HK-2 (cell line): ENCODE results near the gene ZNF468.
"Not testable (repeated sequence)": the region's sequence is repeated elsewhere in the genome, so short reads cannot be mapped to it uniquely, and the experiment has no call there.

Source experiments
- DNase-seq: peaks from one replicate; pipeline ENCODE4 v3.0.0-alpha.2; 2018; ENCODE audit not compliant: unreplicated experiment

Gene ZNF468

GRCh38 chr19:52857378-52858191 lies at the start of gene ZNF468:
ZNF468 (minus strand) TSS chr19:52857619; CDS start chr19:52854272, 3,347 bp downstream.
- peak; percentile 75 for DNase-seq

DNA sequence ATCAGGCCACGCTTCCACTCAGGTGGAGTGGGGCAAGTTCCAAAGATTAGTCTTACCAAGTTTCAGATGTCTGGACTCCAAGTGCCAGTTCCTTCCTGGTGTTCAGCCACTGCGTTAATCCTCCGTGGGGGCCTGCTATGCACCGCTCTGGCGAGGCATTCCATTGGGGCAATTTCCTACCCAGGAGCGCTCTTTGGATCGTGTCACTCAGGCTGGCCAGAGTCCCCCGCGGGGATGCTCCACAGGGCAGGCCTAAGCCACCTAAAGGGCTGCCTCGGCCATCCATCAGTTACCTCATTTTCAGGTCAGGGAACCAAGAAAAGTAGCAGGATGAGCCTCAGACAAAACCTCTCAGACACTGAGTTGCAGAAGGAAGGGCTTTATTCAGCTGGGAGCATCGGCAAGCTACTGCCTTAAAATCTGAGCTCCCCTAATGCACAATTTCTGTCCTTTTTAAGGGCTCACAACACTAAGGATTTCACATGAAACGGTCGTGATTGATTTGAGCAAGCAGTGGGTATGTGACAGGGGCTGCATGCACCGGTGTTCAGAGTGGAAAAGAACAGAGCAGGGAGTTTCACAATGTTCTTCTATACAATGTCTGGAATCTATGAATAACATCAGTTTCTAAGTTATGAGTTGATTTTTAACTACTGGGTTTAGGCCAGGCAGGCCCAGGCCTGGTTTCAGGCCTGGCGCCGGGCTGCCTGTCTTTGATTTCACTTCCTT lies 46.8 kb upstream of the ZNF468 start:
- DNase-seq = not testable (repeated sequence)

DNA sequence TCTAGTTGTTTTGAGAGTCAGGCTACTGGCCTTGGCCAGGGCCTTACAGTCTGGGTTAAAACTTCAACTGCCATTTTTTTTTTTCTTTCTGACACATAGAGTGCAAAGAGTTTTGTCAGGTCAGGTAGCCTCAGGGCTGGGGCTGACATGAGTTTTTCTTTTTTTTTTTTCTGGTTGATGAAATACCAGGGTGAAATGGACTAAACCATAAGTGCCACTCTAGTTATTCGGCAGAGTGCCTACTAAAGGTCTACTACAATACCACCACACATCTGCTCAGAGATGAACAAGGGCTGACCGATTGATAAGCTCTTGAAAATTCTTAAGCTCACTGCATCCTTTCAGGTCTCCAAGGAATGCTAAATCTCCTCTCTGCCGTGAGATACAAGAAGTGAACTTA lies 44.4 kb upstream of the ZNF468 start:
- no peak for DNase-seq

DNA sequence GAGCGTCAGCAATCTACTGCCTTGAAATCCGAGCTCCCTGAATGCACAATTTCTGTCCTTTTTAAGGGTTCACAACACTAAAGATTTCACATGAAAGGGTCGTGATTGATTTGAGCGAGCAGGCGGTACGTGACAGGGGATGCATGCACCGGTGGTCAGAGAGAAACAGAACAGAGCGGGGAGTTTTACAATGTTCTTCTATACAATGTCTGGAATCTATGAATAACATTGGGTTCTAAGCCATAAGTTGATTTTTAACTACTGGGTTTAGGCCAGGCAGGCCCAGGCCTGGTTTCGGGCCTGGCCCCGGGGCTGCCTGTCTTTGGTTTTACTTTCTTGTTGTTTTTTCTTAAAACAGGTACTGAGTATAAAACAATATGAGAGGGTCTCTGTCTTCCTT lies 41.2 kb upstream of the ZNF468 start:
- not testable (repeated sequence) for DNase-seq

DNA sequence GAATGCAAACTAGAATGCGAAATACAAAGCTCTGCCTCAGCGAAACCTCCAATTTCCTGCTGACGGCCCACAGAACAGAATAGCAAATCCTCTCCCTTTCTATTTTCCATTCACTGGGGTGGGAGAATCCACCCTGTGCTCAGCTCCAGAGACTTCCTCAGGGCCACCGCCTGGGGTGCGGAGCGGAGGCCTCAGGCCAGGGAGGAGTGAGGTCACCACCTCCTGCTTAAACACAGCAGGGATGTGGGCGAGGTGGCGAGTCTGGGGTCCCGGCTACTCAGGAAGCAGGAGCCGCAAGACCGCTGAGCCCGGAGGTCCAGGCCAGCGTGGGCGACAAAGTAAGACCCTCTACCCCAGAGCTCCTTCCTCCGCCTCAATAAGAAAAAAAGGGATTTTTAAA lies 40.7 kb upstream of the ZNF468 start:
- DNase-seq = no peak

DNA sequence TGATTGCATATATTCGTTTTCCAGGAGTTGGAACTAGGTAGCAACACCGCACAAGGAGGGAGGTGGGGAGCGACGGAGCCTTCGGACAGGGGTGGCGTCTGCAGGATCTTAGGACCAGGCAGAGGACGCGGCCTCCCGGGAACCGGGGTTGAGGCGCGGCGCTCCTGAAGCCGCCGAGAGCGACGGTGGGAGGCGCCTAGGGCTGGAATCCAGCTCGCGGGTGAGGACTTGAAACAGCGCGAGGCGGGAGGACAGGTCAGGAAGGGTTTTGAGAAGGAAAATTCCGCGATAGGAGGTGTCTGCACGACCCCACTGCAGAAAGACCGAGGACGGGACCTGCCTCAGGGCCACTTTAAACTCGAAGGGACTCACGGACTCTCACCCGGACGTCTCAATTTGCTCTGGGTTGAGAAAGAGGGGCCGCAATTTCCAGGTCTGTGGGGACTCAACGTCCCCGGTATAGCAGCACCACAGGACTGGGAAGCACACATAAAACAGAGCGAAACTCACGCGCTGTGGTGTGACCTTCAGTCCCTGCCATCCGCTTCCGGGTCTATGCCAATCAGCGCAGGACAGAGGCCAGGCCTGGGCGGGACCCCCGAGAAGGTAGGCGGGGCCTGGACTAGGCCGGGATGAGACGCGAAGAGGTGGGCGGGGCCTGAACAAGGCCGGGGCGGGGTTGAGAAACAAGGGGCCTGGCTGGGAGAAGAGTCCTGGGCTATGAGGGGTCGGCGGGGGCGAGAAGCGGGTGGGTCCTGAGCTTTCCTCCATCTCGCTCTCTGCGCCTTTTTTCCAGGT lies 39.9 kb upstream of the ZNF468 start, which contains the start of gene ZNF320:
ZNF320 (minus strand) TSS at position 498 of the 798 bp plus-strand sequence. CDS start 7,380 bp downstream, outside the sequence.
- DNase-seq = peak; percentile 91

GRCh38 chr19:52896431-52897137 lies 39.2 kb upstream of the ZNF468 start:
- peak; percentile 61 for DNase-seq

GRCh38 chr19:52891336-52891735 lies 33.9 kb upstream of the ZNF468 start:
- no peak for DNase-seq

DNA sequence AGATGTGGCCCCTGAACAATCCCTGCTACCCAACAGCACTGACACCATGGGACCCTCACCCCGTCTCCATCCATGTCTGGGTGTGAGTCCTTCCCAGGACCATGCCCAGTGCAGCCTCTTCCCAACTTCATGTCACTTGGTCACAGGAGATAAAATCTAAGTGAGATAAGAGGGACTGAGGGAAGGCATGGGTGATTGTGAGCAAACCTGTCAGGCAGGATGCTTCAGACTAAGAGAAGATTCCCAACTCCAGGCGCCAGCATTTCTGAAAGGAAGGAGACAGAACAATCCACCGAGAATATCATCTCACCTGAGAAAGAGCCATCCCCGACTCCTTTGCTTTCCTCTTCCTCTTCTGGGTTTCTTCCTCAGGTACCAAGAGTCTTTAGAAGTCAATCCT lies 32.5 kb upstream of the ZNF468 start:
- no peak for DNase-seq

- DNase-seq = no peak
These were observed 31.7 kb upstream of the ZNF468 start for GRCh38 chr19:52889076-52889475.

- DNase-seq = no peak
These were observed 23.5 kb upstream of the ZNF468 start for GRCh38 chr19:52880895-52881389.

- DNase-seq = not testable (repeated sequence)
These were observed 15.6 kb upstream of the ZNF468 start for GRCh38 chr19:52872996-52873395.

DNA sequence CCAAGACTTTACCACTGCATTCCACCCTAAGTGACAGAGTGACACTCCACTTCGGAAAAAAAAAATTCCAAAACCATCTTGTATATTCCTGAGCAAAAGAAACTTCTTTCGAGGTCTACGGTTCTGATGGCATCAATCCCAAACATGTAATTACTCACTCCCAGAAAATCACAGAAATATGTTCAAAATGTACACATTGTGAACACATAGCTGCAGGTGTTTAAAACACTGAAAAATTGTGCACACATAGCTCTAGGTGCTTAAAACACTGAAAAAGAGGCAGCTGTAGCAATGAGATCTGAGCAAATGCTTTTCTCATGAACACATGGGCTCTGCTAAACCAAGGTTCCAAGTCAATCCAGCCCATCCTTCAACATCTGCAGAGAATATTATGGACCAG lies 14.0 kb upstream of the ZNF468 start:
- no peak for DNase-seq

- not testable (repeated sequence) for DNase-seq
These were observed 10.6 kb upstream of the ZNF468 start for GRCh38 chr19:52868031-52868430.

DNA sequence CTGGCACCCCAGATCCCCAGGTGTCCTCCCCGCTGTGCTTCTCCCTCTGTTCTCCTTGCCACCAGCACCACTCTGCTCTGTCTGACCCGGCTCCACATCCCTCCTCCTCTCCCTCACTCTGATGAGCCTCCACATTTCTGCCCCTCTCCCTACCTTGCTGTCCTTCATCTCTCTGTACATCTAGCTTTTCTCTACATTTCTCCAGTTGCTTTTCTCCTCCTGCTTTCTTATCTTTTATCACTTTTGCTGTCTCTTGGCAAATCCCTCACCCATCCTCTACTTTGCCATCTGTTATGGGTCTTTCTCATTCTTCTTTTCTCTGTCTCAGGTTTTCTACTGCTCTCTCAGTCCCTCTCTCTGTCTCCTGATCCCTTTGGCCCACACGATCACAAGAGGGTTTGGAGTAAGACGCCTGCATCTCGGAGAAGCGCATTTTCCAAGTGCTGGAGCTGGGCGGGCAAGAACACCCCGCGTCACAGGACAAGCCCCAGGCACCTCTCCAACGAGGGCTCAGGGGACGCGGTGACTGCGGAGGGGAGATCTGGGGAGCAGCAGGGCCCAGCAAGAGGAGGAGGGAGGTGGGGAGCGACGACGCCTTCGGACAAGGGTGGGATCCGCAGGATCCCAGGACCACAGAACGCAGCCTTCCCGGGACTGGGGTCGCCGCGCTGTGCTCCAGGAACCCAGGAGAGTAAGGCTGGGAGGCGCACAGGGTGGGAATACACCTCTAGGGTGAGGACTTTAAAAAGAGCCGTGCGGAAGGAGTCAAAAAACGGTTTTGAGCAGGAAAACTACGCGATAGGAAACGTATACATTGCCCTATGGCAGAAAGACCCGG lies 660 bp downstream of the ZNF468 start:
- DNase-seq = peak; percentile 5

GRCh38 chr19:52847352-52847751 lies 10.1 kb downstream of the ZNF468 start:
- not testable (repeated sequence) for DNase-seq

GRCh38 chr19:52840825-52841465 lies 16.5 kb downstream of the ZNF468 start:
- DNase-seq = not testable (repeated sequence)

- DNase-seq = not testable (repeated sequence)
These were observed 23.1 kb downstream of the ZNF468 start for GRCh38 chr19:52834289-52834688.

DNA sequence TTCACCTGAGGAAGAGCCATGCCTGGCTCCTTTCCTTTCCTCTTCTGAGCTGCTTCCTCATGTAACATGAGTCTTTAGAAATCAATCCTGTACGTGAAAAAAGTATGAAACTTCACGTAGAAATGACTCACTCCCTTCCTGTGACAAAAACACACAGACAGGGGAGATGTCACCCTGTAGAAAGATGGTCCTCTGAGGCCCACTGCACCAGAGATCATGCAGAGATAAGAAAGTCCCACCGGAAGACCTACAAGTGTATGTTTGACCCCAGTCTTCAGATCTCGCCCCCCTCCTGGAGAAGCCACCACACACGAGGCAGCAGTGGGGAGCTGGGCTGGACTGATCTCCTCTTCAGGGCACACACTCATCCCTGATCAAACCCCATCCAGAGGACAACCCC lies 23.9 kb downstream of the ZNF468 start:
- DNase-seq = not testable (repeated sequence)

- DNase-seq = not testable (repeated sequence)
These were observed 27.6 kb downstream of the ZNF468 start for GRCh38 chr19:52829866-52830265.
